HG03066 (cell line): Measurements from ENCODE around the gene GOLPH3L.
A peak's percentile ranks its signal among the peaks of the same experiment; 100 is the strongest.
"Not testable (repeated sequence)": the region's sequence is repeated elsewhere in the genome, so short reads cannot be mapped to it uniquely, and the experiment has no call there.

Experiments used
- ATAC-seq: cut with Tn5 transposase; IDR thresholded peaks from one replicate; pipeline ENCODE4 v1.9.1; 2021; ENCODE audit warnings: low read depth; ENCODE audit not compliant: unreplicated experiment

GOLPH3L gene

GRCh38 chr1:150696995-150697927 is at the start of gene GOLPH3L:
Gene GOLPH3L, minus strand, starts transcription at chr1:150697154. Its CDS starts 2,316 bp downstream, at chr1:150694838.
- ATAC-seq, result peak; percentile 99

- no peak for ATAC-seq
Measured at GRCh38 chr1:150730130-150730721, 33.3 kb upstream of the GOLPH3L start.

- ATAC-seq, result no peak
Measured at GRCh38 chr1:150724336-150724735, 27.4 kb upstream of the GOLPH3L start.

GRCh38 chr1:150720703-150721102 is 23.7 kb upstream of the GOLPH3L start, which contains the start of gene HORMAD1:
Gene HORMAD1, minus strand, starts transcription at chr1:150720895. Its CDS starts 1,390 bp downstream, at chr1:150719505.
- no peak for ATAC-seq

GRCh38 chr1:150720098-150720497 is 23.1 kb upstream of the GOLPH3L start:
- no peak for ATAC-seq

DNA sequence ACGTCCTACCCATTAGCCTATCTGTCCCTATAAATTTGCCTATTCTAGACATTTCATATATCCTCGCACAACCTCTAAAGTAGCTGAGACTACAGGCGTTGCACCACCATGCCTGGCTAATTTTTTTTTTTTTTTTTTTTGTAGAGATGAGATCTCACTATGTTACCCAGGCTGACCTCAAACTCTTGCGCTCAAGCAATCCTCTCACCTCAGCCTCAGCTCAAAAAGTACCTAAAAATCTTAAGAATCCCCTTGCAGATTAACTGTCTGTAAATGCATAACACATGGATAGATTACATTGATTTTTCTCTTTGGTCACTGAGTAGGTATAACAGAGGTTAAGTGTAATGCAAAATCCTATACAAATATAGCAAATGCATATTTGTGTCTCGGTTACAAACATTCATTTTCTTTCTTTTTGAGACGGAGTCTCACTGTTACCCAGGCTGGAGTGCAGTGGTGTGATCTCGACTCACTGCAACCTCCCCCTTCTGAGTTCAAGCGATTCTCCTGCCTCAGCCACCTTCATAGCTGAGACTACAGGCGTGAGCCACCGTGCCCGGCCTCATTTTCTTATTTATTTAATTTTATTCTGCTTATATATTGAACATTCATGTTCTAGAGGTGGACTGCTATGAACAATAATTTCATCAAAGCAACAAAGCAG is 21.4 kb upstream of the GOLPH3L start:
- ATAC-seq, result no peak

- ATAC-seq, result not testable (repeated sequence)
Measured at GRCh38 chr1:150709031-150709430, 12.1 kb upstream of the GOLPH3L start.

DNA sequence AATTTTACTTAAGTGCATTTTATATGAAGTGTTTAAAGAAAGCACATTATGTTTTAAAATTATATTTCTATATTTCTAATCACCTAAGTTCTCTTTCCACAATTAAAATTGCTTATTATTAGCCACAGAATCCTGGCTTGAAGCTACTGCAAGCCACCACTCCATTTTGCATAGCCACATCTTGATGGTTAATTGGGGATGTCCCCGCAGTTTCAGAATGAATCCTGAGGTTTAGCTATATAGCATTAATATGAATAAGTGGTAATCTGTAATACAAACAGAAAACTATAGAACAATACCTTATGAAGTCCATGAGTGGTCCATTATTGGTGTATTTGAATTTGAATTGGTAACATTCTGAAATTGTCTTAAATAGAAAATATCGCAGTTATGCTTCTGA is 11.6 kb upstream of the GOLPH3L start:
- ATAC-seq, result no peak

GRCh38 chr1:150706091-150706490 is 9.1 kb upstream of the GOLPH3L start:
- no peak for ATAC-seq

DNA sequence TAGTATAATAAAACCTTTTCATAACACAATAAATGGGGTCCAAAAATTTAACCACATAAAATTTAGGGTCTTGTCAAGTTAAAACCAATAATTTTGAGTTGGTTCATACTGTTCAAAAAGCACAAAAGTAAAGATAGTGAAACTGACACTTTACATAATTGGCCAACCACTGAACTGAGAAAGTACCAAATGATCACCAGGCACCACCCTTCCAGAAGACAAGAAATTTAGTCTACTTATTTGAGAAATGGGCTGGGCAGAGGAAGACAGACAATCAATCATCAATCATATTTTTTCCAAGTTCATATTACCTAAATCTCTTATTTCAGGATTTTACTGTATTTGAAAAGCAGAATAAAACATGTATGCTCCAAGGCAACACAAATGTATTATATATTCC is 6.5 kb upstream of the GOLPH3L start:
- no peak for ATAC-seq

GRCh38 chr1:150696590-150696989 is 364 bp downstream of the GOLPH3L start:
- no peak for ATAC-seq

GRCh38 chr1:150696162-150696561 is 792 bp downstream of the GOLPH3L start:
- ATAC-seq, result no peak

- ATAC-seq, result no peak
Measured at GRCh38 chr1:150695561-150695960, 1.4 kb downstream of the GOLPH3L start.

DNA sequence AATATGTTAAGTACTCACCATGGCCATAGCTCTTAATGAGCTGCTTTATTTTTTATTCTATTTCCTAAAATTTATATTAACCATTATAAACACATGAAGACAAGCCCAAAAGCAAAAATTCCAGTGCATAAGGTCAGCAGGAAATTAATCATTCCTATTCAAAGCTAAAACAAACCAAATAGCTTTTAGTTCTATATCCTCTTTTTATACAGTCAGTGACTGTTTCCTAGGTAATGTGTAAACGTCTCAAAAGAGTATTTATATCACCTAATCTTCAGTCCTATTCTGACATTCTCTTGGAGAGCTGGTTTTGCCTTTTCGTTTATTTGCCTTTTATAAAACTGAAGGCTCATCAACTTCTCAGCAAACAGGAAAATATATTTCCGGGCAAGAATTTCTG is 4.2 kb downstream of the GOLPH3L start:
- no peak for ATAC-seq

DNA sequence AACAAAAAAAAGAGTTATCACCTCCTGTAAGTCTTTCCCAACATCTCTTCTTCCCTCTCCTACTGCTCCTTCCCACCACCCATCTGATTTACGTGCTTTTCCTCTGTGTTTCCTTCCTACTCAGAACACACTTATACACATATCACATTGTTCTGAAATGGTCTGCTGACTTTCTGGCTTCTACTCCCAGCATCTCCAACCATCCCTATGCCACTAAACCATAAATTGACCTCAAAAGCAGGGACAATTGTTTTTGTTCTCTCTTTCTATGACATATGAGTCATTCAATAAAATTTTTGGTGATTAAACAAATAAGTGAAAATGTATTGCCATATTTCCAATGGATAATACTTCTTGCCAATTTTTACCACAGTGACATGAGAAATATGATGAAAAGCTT is 8.2 kb downstream of the GOLPH3L start:
- ATAC-seq, result no peak

GRCh38 chr1:150686275-150686674 is 10.7 kb downstream of the GOLPH3L start:
- no peak for ATAC-seq

- no peak for ATAC-seq
Measured at GRCh38 chr1:150683914-150684313, 13.0 kb downstream of the GOLPH3L start.

DNA sequence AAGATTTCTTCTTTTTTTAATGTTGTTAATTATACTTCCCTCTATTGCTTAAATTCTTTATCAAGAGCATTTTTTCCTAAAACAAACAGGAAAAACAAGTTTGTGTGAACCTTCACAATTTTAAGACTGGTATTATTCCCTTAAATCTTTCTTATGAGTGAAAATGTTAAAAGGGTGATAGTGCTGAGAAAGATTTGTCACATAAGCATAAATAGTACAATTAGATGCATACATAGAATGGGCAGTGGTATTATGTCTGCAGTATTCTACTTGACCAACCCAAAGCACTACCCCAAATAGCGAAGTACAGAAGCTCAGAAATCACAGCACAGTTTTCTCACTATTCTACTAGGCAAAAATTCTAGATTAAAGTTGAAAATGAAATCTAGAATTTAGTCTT is 18.0 kb downstream of the GOLPH3L start:
- no peak for ATAC-seq

GRCh38 chr1:150674881-150675280 is 22.1 kb downstream of the GOLPH3L start:
- ATAC-seq, result no peak

GRCh38 chr1:150663321-150663720 is 33.6 kb downstream of the GOLPH3L start:
- no peak for ATAC-seq

- no peak for ATAC-seq
Measured at GRCh38 chr1:150662811-150663210, 34.1 kb downstream of the GOLPH3L start.
